ENCODE results near the gene CDC37L1.

GRCh38 chr9:4725706-4726442, 46.5 kb downstream of the CDC37L1 start:
- no peak for TF ChIP-seq CTCF (IDR thresholded peaks at IDR 0.05)
- no peak for TF ChIP-seq POLR2A (IDR thresholded peaks at IDR 0.05)

Data from transverse colon (tissue), 3 donors.